Aorta (tissue), 5 donors: Measurements from ENCODE around the gene PDE4A. TPM values are rescaled to one million over a fixed set of nuclear protein-coding genes. Genes with fewer than 3 reads are reported as not detected.
"Not testable (repeated sequence)": the region's sequence is repeated elsewhere in the genome, so short reads cannot be mapped to it uniquely, and the experiment has no call there.

ENCODE experiments used
- ATAC-seq: fragments of 200-7000 bp; cut with Tn5 transposase; one replicate; pipeline ENCODE4 v1.9.1; 2022; ENCODE audit warnings: moderate library complexity; ENCODE audit not compliant: low FRiP score
- DNase-seq, 2 donors: peaks; one replicate each; pipeline ENCODE4 v3.0.0-alpha.2; 2020
- H3K27ac ChIP-seq, 2 donors: one replicate each; pipeline ENCODE4 v1.5.1; 2013; ENCODE audit warnings: low read length in 2 of 2, mild to moderate bottlenecking in 2 of 2, moderate library complexity in 2 of 2, control low read depth in 1 of 2, inconsistent platforms in 1 of 2, low read depth in 1 of 2
- H3K27me3 ChIP-seq, 2 donors: one replicate each; pipeline ENCODE4 v1.6.1; 2013; ENCODE audit warnings: control low read depth in 1 of 2, low read length in 1 of 2, mild to moderate bottlenecking in 1 of 2, moderate library complexity in 1 of 2; ENCODE audit not compliant: insufficient read depth in 2 of 2, control insufficient read depth in 1 of 2
- H3K36me3 ChIP-seq, 2 donors: one replicate each; pipeline ENCODE4 v1.6.1; 2013; ENCODE audit warnings: control low read depth in 1 of 2, low read length in 1 of 2, mild to moderate bottlenecking in 1 of 2; ENCODE audit not compliant: insufficient read depth in 2 of 2, control insufficient read depth in 1 of 2
- H3K4me1 ChIP-seq, 2 donors: one replicate each; pipeline ENCODE4 v1.6.1; 2013; ENCODE audit warnings: low read length in 2 of 2, control low read depth in 1 of 2, mild to moderate bottlenecking in 1 of 2, moderate library complexity in 1 of 2; ENCODE audit not compliant: insufficient read depth in 2 of 2, control insufficient read depth in 1 of 2
- H3K4me3 ChIP-seq, 2 donors: one replicate each; pipeline ENCODE4 v1.5.1; 2013; ENCODE audit warnings: low read length in 2 of 2, control low read depth in 1 of 2, mild to moderate bottlenecking in 1 of 2
- H3K9me3 ChIP-seq: one replicate; pipeline ENCODE4 v1.6.1; 2013; ENCODE audit warnings: mild to moderate bottlenecking, low read length; ENCODE audit not compliant: control insufficient read depth
- WGBS, 2 donors: extraction: QIAGEN DNeasy Blood & Tissue Kit; methylation state at CpG; one replicate each; pipeline ENCODE4 v1.1.7; 2013; 5-methylcytosine and 5-hydroxymethylcytosine counted together
- intact Hi-C, 2 donors: fragments of 100-400 bp; cut with DNase I; formaldehyde crosslinking; loops; one replicate each; pipeline versions ENCODE4 v1.14.2 to v1.15.0; 2022
- polyA plus RNA-seq, 2 donors: library from polyadenylated mRNA; stranded (reverse); fragments of 200-250 nt; gene quantifications; one replicate each; pipeline ENCODE4 v1.2.3, GENCODE V29; 2013
- total RNA-seq, 2 donors: library from RNA; stranded (reverse); fragmentation: NEBNext Ultra II Directional; extraction: Animal tissue kit (Norgen Biotek cat#: 25700); gene quantifications; one replicate each; pipeline ENCODE4 v1.2.1, GENCODE V29; 2021
- donor health status: healthy with polysubstance abuse.
- donor health status: Bipolar disorder and iron deficiency.
- donor health status: DM: no; HTN: no; CAD: no.
- donor health status: DM: no; HTN: no; CAD: no.
- donor health status: DM: yes; HTN: yes; CAD: no.

PDE4A gene
- total and polyA plus RNA-seq, 4 donors: 8.6 to 30.2 (median 13.0) TPM

- 89% methylated on average over 9 of the region's 9 CpGs for WGBS, 2 donors
- intact Hi-C loops: no loop called here
- no peak overlapping the region for H3K27ac ChIP-seq
Measured at GRCh38 chr19:10398819-10399218, 21.5 kb upstream of the PDE4A start.

DNA sequence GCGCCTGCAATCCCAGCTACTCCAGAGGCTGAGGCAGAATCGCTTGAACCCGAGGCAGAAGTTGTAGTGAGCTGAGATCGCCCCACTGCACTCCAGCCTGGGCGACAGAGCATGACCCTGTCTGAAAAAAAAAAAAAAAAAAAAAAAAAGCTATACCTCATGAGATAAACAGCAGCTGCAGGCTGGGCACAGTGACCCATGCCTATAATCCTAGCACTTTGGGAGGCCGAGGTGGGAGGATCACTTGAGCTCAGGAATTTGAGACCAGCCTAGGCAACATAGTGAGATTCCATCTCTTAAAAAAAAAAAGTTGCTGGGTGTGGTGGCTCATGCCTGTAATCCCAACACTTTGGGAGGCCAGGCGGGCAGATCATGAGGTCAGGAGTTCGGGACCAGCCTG lies 21.0 kb upstream of the PDE4A start:
- H3K27me3 ChIP-seq, ATAC-seq, DNase-seq, H3K36me3 ChIP-seq, H3K27ac ChIP-seq, H3K4me1 ChIP-seq, H3K4me3 ChIP-seq, H3K9me3 ChIP-seq, intact Hi-C loops: not testable (repeated sequence)
- WGBS, 2 donors: 91 to 96% methylated on average over 8 of the region's 8 CpGs

More at GRCh38 chr19:10398819-10399218, 21.5 kb upstream of the PDE4A start:
- ATAC-seq (no peak), DNase-seq (no peak)
- H3K4me1 ChIP-seq: no peaks in the 10 kb centered on the region
- no peaks in the 10 kb centered on the region for H3K27me3 ChIP-seq
- peaks cover 0 to 2% of the 10 kb centered on the region in 2 donors for H3K36me3 ChIP-seq
- H3K9me3 ChIP-seq: no peaks in the 10 kb centered on the region
- H3K4me3 ChIP-seq: no peak overlapping the region

DNA sequence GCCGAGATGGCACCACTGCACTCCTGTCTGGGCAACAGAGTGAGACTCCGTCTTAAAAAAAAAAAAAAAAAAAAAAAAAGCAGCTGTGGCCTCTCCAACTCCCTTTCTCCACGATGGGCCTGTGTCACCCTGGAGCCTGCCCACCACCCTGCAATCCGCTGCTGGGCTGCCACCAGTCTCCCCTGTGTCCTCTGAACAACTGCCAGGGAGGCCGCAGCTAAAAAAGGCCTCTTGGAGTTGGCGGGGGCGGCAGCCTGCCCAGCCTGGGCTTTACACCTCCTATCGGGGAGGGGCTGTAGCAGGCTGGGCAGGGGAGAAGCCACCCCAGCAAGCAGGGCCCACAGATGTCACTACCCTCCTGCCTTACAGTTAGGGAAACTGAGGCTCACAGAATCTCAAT lies 20.5 kb upstream of the PDE4A start:
- no peaks in the 10 kb centered on the region for H3K9me3 ChIP-seq
- intact Hi-C loops: no loop called here
- no peak overlapping the region for H3K27ac ChIP-seq
- DNase-seq (no peak), ATAC-seq (no peak)
- no peaks in the 10 kb centered on the region for H3K27me3 ChIP-seq
- H3K36me3 ChIP-seq: peaks cover 0 to 2% of the 10 kb centered on the region in 2 donors
- WGBS, 2 donors: 64 to 76% methylated on average over 8 of the region's 8 CpGs
- no peak overlapping the region for H3K4me3 ChIP-seq
- H3K4me1 ChIP-seq: no peaks in the 10 kb centered on the region

- ATAC-seq (no peak), DNase-seq (no peak)
- Histone ChIP-seq H3K27ac (no peak overlapping the region), H3K27me3 (no peaks in the 10 kb centered on the region), H3K9me3 (no peaks in the 10 kb centered on the region), H3K4me1 (no peaks in the 10 kb centered on the region), H3K36me3 (no peaks in the 10 kb centered on the region), H3K4me3 (peak overlapping the region; percentile 89 to 99)
- WGBS, 2 donors: 1 to 2% methylated on average over 15 of the region's 15 CpGs
- intact Hi-C loops: no loop called here
Measured at GRCh38 chr19:10402441-10403038, 17.8 kb upstream of the PDE4A start.

GRCh38 chr19:10403137-10404021 lies 17.0 kb upstream of the PDE4A start, which contains the start of gene CDC37:
TSS of gene CDC37 (minus strand) at chr19:10403542. CDS start at chr19:10403479, 63 bp downstream.
- peak within 1 kb of the TSS; percentile 89 to 99 for H3K4me3 ChIP-seq
- H3K36me3 ChIP-seq: no peaks in the 10 kb centered on the region
- intact Hi-C loops: no loop called here
- H3K4me1 ChIP-seq: no peaks in the 10 kb centered on the region
- ATAC-seq: peak; percentile 98
- H3K27ac ChIP-seq: no peak within 1 kb of the TSS
- WGBS, 2 donors: 0 to 1% methylated on average over 68 to 69 of the region's 69 CpGs
- H3K27me3 ChIP-seq: no peaks in the 10 kb centered on the region
- peak; percentile 97 to 99 for DNase-seq
- H3K9me3 ChIP-seq: no peaks in the 10 kb centered on the region

GRCh38 chr19:10404888-10405820 lies 15.2 kb upstream of the PDE4A start:
- 4 to 5% methylated on average over 42 to 43 of the region's 43 CpGs for WGBS, 2 donors
- intact Hi-C loops: no loop called here
- DNase-seq: no peak
- Histone ChIP-seq H3K27me3 (no peaks in the 10 kb centered on the region), H3K36me3 (no peaks in the 10 kb centered on the region), H3K9me3 (no peaks in the 10 kb centered on the region), H3K4me1 (no peaks in the 10 kb centered on the region), H3K27ac (no peak overlapping the region), H3K4me3 (no peak overlapping the region)
- no peak for ATAC-seq

GRCh38 chr19:10406191-10406590 lies 14.1 kb upstream of the PDE4A start:
- DNase-seq: no peak
- H3K36me3 ChIP-seq: no peaks in the 10 kb centered on the region
- no peaks in the 10 kb centered on the region for H3K4me1 ChIP-seq
- WGBS, 2 donors: 76 to 78% methylated on average over 6 of the region's 6 CpGs
- intact Hi-C loops: no loop called here
- no peak for ATAC-seq
- H3K4me3 ChIP-seq: no peak overlapping the region
- no peaks in the 10 kb centered on the region for H3K9me3 ChIP-seq
- no peak overlapping the region for H3K27ac ChIP-seq
- no peaks in the 10 kb centered on the region for H3K27me3 ChIP-seq

DNA sequence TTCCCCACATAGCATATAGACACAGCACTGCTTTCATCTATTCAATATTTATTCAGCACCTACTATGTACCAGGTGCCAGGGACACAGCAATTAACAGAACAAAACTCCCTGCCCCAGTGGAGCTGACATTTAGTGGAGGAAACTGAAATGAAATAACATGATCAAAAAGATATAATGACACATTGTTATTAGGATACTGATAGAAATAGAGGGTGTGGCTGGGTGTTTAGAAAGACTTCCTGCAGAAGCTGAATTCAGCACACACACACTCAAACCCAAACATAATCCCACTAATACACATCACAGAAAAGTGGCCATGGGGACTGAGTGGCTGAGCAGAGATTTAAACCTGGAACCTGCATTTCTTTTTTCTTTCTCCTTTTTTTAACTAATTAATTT lies 13.2 kb upstream of the PDE4A start:
- Histone ChIP-seq H3K27ac (no peak overlapping the region), H3K36me3 (no peaks in the 10 kb centered on the region), H3K4me1 (no peaks in the 10 kb centered on the region), H3K27me3 (no peaks in the 10 kb centered on the region), H3K4me3 (no peak overlapping the region), H3K9me3 (no peaks in the 10 kb centered on the region)
- intact Hi-C loops: no loop called here
- no peak for DNase-seq
- ATAC-seq: no peak
